ENCODE measurements around the gene BPTF.
"Not testable (repeated sequence)": the region's sequence is repeated elsewhere in the genome, so short reads cannot be mapped to it uniquely, and the experiment has no call there.

BPTF gene

GRCh38 chr17:67947325-67947813, 122.1 kb downstream of the BPTF start:
- H2AFZ ChIP-seq (ENCODE audit: low read depth, low read length): no peak overlapping the region
- no peak for TF ChIP-seq CTCF (IDR thresholded peaks at IDR 0.05; ENCODE audit: borderline replicate concordance, extremely low read depth, low read length, poor library complexity, severe bottlenecking)
- TF ChIP-seq EZH2 (IDR thresholded peaks at IDR 0.05; ENCODE audit: borderline replicate concordance, low read depth, low read length, severe bottlenecking): no peak
- no peaks in the 10 kb centered on the region for H3K4me1 ChIP-seq (ENCODE audit: insufficient read depth, low read length)
- H3K9ac ChIP-seq (ENCODE audit: low read depth, low read length): no peak overlapping the region
- peaks cover 95% of the 10 kb centered on the region for H3K36me3 ChIP-seq (ENCODE audit: insufficient read depth, low read length)
- no peak overlapping the region for H3K27ac ChIP-seq (ENCODE audit: low read length)
- H3K27me3 ChIP-seq (ENCODE audit: insufficient read depth, low read length, poor library complexity): no peaks in the 10 kb centered on the region
- H3K79me2 ChIP-seq (ENCODE audit: insufficient read depth, low read length): no peaks in the 10 kb centered on the region
- no peak for ATAC-seq (ENCODE audit: insufficient read depth, low read depth)
- H4K20me1 ChIP-seq (ENCODE audit: insufficient read depth, low read length): no peaks in the 10 kb centered on the region; the same call in 1 of the 2 replicates
- DNase-seq: no peak
- no peak overlapping the region for H3K4me3 ChIP-seq (ENCODE audit: low read depth in 1 of 2, low read length in 2 of 2)
- no peak overlapping the region for H3K4me2 ChIP-seq (ENCODE audit: insufficient read depth, low read length)
- no peaks in the 10 kb centered on the region for H3K9me3 ChIP-seq (ENCODE audit: insufficient read depth, low read length, severe bottlenecking)

- no peaks in the 10 kb centered on the region for H3K4me1 ChIP-seq (ENCODE audit: insufficient read depth, low read length)
- no peak overlapping the region for H3K4me2 ChIP-seq (ENCODE audit: insufficient read depth, low read length)
- H3K27ac ChIP-seq (ENCODE audit: low read length): no peak overlapping the region
- H4K20me1 ChIP-seq (ENCODE audit: insufficient read depth, low read length): no peaks in the 10 kb centered on the region
- H3K36me3 ChIP-seq (ENCODE audit: insufficient read depth, low read length): peaks cover 85% of the 10 kb centered on the region
- no peak overlapping the region for H2AFZ ChIP-seq (ENCODE audit: low read depth, low read length)
- no peak overlapping the region for H3K4me3 ChIP-seq (ENCODE audit: low read depth in 1 of 2, low read length in 2 of 2)
- H3K27me3 ChIP-seq (ENCODE audit: insufficient read depth, low read length, poor library complexity): no peaks in the 10 kb centered on the region
- H3K9me3 ChIP-seq (ENCODE audit: insufficient read depth, low read length, severe bottlenecking): no peaks in the 10 kb centered on the region
- no peaks in the 10 kb centered on the region for H3K79me2 ChIP-seq (ENCODE audit: insufficient read depth, low read length)
- DNase-seq (no peak), ATAC-seq (ENCODE audit: insufficient read depth, low read depth) (no peak)
- no peak for TF ChIP-seq EZH2 (IDR thresholded peaks at IDR 0.05; ENCODE audit: borderline replicate concordance, low read depth, low read length, severe bottlenecking)
- no peak for TF ChIP-seq CTCF (IDR thresholded peaks at IDR 0.05; ENCODE audit: borderline replicate concordance, extremely low read depth, low read length, poor library complexity, severe bottlenecking)
- H3K9ac ChIP-seq (ENCODE audit: low read depth, low read length): no peak overlapping the region
Observed at GRCh38 chr17:67950945-67951344, 125.6 kb downstream of the BPTF start.

- Histone ChIP-seq H3K79me2 (ENCODE audit: insufficient read depth, low read length) (no peaks in the 10 kb centered on the region), H3K36me3 (ENCODE audit: insufficient read depth, low read length) (peaks cover 61% of the 10 kb centered on the region), H3K27me3 (ENCODE audit: insufficient read depth, low read length, poor library complexity) (no peaks in the 10 kb centered on the region), H3K4me2 (ENCODE audit: insufficient read depth, low read length) (no peak overlapping the region), H4K20me1 (ENCODE audit: insufficient read depth, low read length) (no peaks in the 10 kb centered on the region), H3K4me1 (ENCODE audit: insufficient read depth, low read length) (0 out of 2 replicates have a peak, but pooled peaks cover 2% of the 10 kb centered on the region), H3K27ac (ENCODE audit: low read length) (no peak overlapping the region), H3K4me3 (ENCODE audit: low read depth in 1 of 2, low read length in 2 of 2) (no peak overlapping the region), H3K9ac (ENCODE audit: low read depth, low read length) (no peak overlapping the region), H3K9me3 (ENCODE audit: insufficient read depth, low read length, severe bottlenecking) (no peaks in the 10 kb centered on the region), H2AFZ (ENCODE audit: low read depth, low read length) (no peak overlapping the region)
- ATAC-seq (ENCODE audit: insufficient read depth, low read depth): no peak
- no peak for DNase-seq
- no peak for TF ChIP-seq CTCF (IDR thresholded peaks at IDR 0.05; ENCODE audit: borderline replicate concordance, extremely low read depth, low read length, poor library complexity, severe bottlenecking)
- no peak for TF ChIP-seq EZH2 (IDR thresholded peaks at IDR 0.05; ENCODE audit: borderline replicate concordance, low read depth, low read length, severe bottlenecking)
Observed at GRCh38 chr17:67959510-67959909, 134.2 kb downstream of the BPTF start.

- H3K36me3 ChIP-seq (ENCODE audit: insufficient read depth, low read length): peaks cover 61% of the 10 kb centered on the region
- not testable (repeated sequence) for H3K79me2 ChIP-seq (ENCODE audit: insufficient read depth, low read length); H3K4me2 ChIP-seq (ENCODE audit: insufficient read depth, low read length); DNase-seq; H3K4me1 ChIP-seq (ENCODE audit: insufficient read depth, low read length); H3K9ac ChIP-seq (ENCODE audit: low read depth, low read length); H3K27me3 ChIP-seq (ENCODE audit: insufficient read depth, low read length, poor library complexity); H4K20me1 ChIP-seq (ENCODE audit: insufficient read depth, low read length); H3K27ac ChIP-seq (ENCODE audit: low read length); ATAC-seq (ENCODE audit: insufficient read depth, low read depth); H3K9me3 ChIP-seq (ENCODE audit: insufficient read depth, low read length, severe bottlenecking); H2AFZ ChIP-seq (ENCODE audit: low read depth, low read length); H3K4me3 ChIP-seq (ENCODE audit: low read depth in 1 of 2, low read length in 2 of 2)
Observed at GRCh38 chr17:67960276-67960675, 135.0 kb downstream of the BPTF start.

- H2AFZ ChIP-seq (ENCODE audit: low read depth, low read length); H3K4me1 ChIP-seq (ENCODE audit: insufficient read depth, low read length); ATAC-seq (ENCODE audit: insufficient read depth, low read depth); H4K20me1 ChIP-seq (ENCODE audit: insufficient read depth, low read length); H3K79me2 ChIP-seq (ENCODE audit: insufficient read depth, low read length); H3K4me2 ChIP-seq (ENCODE audit: insufficient read depth, low read length); H3K27me3 ChIP-seq (ENCODE audit: insufficient read depth, low read length, poor library complexity); DNase-seq; H3K4me3 ChIP-seq (ENCODE audit: low read depth in 1 of 2, low read length in 2 of 2); H3K9me3 ChIP-seq (ENCODE audit: insufficient read depth, low read length, severe bottlenecking); H3K27ac ChIP-seq (ENCODE audit: low read length); H3K9ac ChIP-seq (ENCODE audit: low read depth, low read length): not testable (repeated sequence)
- H3K36me3 ChIP-seq (ENCODE audit: insufficient read depth, low read length): peaks cover 66% of the 10 kb centered on the region
Observed at GRCh38 chr17:67962156-67962555, 136.9 kb downstream of the BPTF start.
